Prostate gland (tissue), 2 donors: ENCODE results near the gene SAP30BP. TPM values are rescaled to one million over a fixed set of nuclear protein-coding genes. Genes with fewer than 3 reads are reported as not detected.

ENCODE experiments used
- DNase-seq: peaks from one replicate; pipeline ENCODE4 v3.0.0-alpha.2; 2019; ENCODE audit warnings: low spot score
- H3K27ac ChIP-seq, 2 donors: fragments of 200-600 bp; sonication (generic); 2 replicates each; pipeline ENCODE4 v1.5.1; 2017 to 2019
- H3K27me3 ChIP-seq: fragments of 200-600 bp; sonication (generic); replicated peaks from 2 replicates; pipeline ENCODE4 v1.5.1; 2019; ENCODE audit not compliant: insufficient read depth
- H3K36me3 ChIP-seq, 2 donors: fragments of 200-600 bp; sonication (generic); 1 replicate in 1 of 2; 2 replicates in 1 of 2; pipeline versions ENCODE4 v1.5.1 to v1.8.1; 2017 to 2019
- H3K4me1 ChIP-seq: fragments of 200-600 bp; sonication (generic); replicated peaks from 2 replicates; pipeline ENCODE4 v1.5.1; 2019
- H3K4me3 ChIP-seq, 2 donors: fragments of 200-600 bp; sonication (generic); 2 replicates each; pipeline ENCODE4 v1.5.1; 2017 to 2019
- H3K9me3 ChIP-seq: fragments of 200-600 bp; sonication (generic); 2 replicates; pipeline ENCODE4 v1.5.1; 2017
- POLR2A ChIP-seq: fragments of 450-650 bp; IDR thresholded peaks from one replicate; pipeline ENCODE4 v1.6.1; 2016; ENCODE audit warnings: antibody characterized with exemption, mild to moderate bottlenecking
- POLR2AphosphoS5 ChIP-seq: sonication (generic); formaldehyde crosslinking; IDR thresholded peaks from one replicate; pipeline ENCODE4 v1.6.1; 2017; ENCODE audit warnings: antibody characterized with exemption
- WGBS: methylation state at CpG from one replicate; pipeline ENCODE4 v1.1.5; 2018; 5-methylcytosine and 5-hydroxymethylcytosine counted together
- intact Hi-C: fragments of 100-400 bp; cut with DNase I; formaldehyde crosslinking; loops from one replicate; pipeline ENCODE4 v1.14.2; 2022
- total RNA-seq, 2 donors: library from RNA; depleted of rRNA; stranded (reverse); fragments of >200 nt; gene quantifications; one replicate each; pipeline ENCODE4 v1.1.0, GENCODE V29; 2016
- TF ChIP-seq, protein P1 (sequence below), 4 experiments: fragments of 200-600 bp in 2 of 4; fragments of 450-650 bp in 2 of 4; sonication (generic) in 2 of 4; IDR thresholded peaks; 1 replicate in 3 of 4; 2 replicates in 1 of 4; pipeline ENCODE4 v1.5.1; 2016 to 2019; ENCODE audit warnings: antibody characterized with exemption in 4 of 4, mild to moderate bottlenecking in 2 of 4, moderate library complexity in 2 of 4

Gene SAP30BP
- total RNA-seq, 2 donors from 2014 or later, result 50.4 to 72.3 TPM

DNA sequence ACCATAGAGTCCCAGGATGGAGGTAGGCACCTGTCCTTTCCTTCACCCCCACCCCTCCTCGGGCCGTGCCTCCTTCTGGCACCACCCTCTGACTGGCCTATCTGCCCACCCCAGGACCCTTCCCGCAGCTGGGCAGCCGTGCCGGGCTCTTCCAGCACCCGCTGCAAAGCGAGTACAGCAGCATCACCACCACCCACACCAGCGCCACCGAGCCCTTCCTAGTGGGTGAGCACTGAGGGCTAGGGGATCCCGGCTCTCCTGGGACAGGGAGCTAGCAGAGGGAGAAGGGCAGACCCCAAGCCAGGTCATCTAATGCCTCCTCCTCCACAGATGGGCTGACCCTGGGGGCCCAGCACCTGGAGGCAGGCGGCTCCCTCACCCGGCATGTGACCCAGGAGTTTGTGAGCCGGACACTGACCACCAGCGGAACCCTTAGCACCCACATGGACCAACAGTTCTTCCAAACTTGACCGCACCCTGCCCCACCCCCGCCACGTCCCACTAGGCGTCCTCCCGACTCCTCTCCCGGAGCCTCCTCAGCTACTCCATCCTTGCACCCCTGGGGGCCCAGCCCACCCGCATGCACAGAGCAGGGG is 90.0 kb downstream of the SAP30BP start:
- H3K9me3 ChIP-seq, result no peaks in the 10 kb centered on the region
- WGBS, result 85% methylated on average over 20 of the region's 21 CpGs
- no peak for DNase-seq
- H3K36me3 ChIP-seq, result no peaks in the 10 kb centered on the region
- no peak overlapping the region for H3K27ac ChIP-seq
- no peak overlapping the region for H3K4me3 ChIP-seq
- intact Hi-C loops, result no loop called here
- no peaks in the 10 kb centered on the region for H3K27me3 ChIP-seq
- no peak for TF ChIP-seq POLR2AphosphoS5
- no peak for TF ChIP-seq POLR2A
- TF ChIP-seq, protein P1, sequence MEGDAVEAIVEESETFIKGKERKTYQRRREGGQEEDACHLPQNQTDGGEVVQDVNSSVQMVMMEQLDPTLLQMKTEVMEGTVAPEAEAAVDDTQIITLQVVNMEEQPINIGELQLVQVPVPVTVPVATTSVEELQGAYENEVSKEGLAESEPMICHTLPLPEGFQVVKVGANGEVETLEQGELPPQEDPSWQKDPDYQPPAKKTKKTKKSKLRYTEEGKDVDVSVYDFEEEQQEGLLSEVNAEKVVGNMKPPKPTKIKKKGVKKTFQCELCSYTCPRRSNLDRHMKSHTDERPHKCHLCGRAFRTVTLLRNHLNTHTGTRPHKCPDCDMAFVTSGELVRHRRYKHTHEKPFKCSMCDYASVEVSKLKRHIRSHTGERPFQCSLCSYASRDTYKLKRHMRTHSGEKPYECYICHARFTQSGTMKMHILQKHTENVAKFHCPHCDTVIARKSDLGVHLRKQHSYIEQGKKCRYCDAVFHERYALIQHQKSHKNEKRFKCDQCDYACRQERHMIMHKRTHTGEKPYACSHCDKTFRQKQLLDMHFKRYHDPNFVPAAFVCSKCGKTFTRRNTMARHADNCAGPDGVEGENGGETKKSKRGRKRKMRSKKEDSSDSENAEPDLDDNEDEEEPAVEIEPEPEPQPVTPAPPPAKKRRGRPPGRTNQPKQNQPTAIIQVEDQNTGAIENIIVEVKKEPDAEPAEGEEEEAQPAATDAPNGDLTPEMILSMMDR (IDR thresholded peaks at IDR 0.05), result no peak
- H3K4me1 ChIP-seq, result no peaks in the 10 kb centered on the region

Other genes starting within 250 kb of the SAP30BP start
- 100 to 1,000 TPM in 1 of 2 donors, 10 to 100 TPM in 1; 63.5 to 128 TPM for gene TMEM94, start 210.7 kb upstream of the SAP30BP start, total RNA-seq
- gene CASKIN2, start 151.8 kb upstream of the SAP30BP start, total RNA-seq, result 10 to 100 TPM; 16.0 to 35.8 TPM
- 10 to 100 TPM; 45.9 to 56.2 TPM for gene TSEN54, start 150.8 kb upstream of the SAP30BP start, total RNA-seq
- 10 to 100 TPM; 43.0 to 65.3 TPM for gene LLGL2, start 141.6 kb upstream of the SAP30BP start, total RNA-seq
- 100 to 1,000 TPM in 1 of 2 donors, 10 to 100 TPM in 1; 86.5 to 214 TPM for gene MYO15B, start 79.5 kb upstream of the SAP30BP start, total RNA-seq
- gene SMIM5, start 33.9 kb upstream of the SAP30BP start, total RNA-seq, result 1 to 10 TPM in 1 of 2 donors, under 1 TPM in 1; 0.27 to 4.1 TPM
- 100 to 1,000 TPM in 1 of 2 donors, 10 to 100 TPM in 1; 33.6 to 132 TPM for gene RECQL5, start 184 bp upstream of the SAP30BP start, total RNA-seq
- gene ITGB4, start 54.1 kb downstream of the SAP30BP start, total RNA-seq, result 100 to 1,000 TPM in 1 of 2 donors, 10 to 100 TPM in 1; 81.0 to 105 TPM
- 10 to 100 TPM; 28.1 to 28.5 TPM for gene GALK1, start 97.9 kb downstream of the SAP30BP start, total RNA-seq
- 10 to 100 TPM; 68.9 to 72.5 TPM for gene UNK, start 117.5 kb downstream of the SAP30BP start, total RNA-seq
- gene UNC13D, start 177.1 kb downstream of the SAP30BP start, total RNA-seq, result 10 to 100 TPM in 1 of 2 donors, 1 to 10 TPM in 1; 2.9 to 16.2 TPM
- gene WBP2, start 188.0 kb downstream of the SAP30BP start, total RNA-seq, result 100 to 1,000 TPM in 1 of 2 donors, 10 to 100 TPM in 1; 88.9 to 125 TPM
- 10 to 100 TPM; 21.3 to 62.9 TPM for gene TRIM47, start 211.2 kb downstream of the SAP30BP start, total RNA-seq
- gene TRIM65, start 229.6 kb downstream of the SAP30BP start, total RNA-seq, result 10 to 100 TPM; 27.5 to 28.1 TPM
- 10 to 100 TPM; 40.3 to 85.6 TPM for gene MRPL38, start 237.5 kb downstream of the SAP30BP start, total RNA-seq